A673 (cell line): ENCODE data around the gene DCLRE1C.

Source experiments
- EZH2 ChIP-seq: fragments of 200-600 bp; sonication (generic); IDR thresholded peaks from 2 replicates; pipeline ENCODE4 v1.6.1; 2017; ENCODE audit warnings: borderline replicate concordance, low read depth, mild to moderate bottlenecking, mixed read lengths, antibody characterized with exemption, low read length; ENCODE audit not compliant: poor library complexity, severe bottlenecking
- TF ChIP-seq, protein P1 (sequence below): fragments of 300-800, 200-600 bp; sonication (generic); conservative IDR thresholded peaks from 2 replicates; pipeline ENCODE4 v1.5.1; 2017; ENCODE audit warnings: low read depth, mild to moderate bottlenecking, antibody characterized with exemption, low read length, moderate library complexity, mixed read lengths

DNA sequence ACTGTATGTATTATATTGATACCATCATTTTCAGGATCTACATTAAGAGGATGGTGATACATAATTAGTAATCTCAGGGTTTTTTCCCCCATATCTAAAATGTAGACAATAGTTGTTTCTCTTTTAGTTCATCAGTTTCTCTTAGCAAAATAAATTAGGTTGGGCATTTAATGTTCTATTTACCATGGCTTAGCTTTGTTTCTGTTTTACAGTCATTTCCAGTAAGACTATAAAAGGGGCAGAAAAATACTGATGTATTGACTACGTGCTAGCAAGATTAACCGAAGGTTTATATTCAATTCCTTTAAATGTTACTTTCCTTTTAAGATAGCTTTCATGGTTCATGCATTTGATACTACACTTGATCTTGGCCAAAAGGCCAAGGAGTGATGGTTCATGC lies 49.0 kb downstream of the DCLRE1C start:
- TF ChIP-seq, protein P1, sequence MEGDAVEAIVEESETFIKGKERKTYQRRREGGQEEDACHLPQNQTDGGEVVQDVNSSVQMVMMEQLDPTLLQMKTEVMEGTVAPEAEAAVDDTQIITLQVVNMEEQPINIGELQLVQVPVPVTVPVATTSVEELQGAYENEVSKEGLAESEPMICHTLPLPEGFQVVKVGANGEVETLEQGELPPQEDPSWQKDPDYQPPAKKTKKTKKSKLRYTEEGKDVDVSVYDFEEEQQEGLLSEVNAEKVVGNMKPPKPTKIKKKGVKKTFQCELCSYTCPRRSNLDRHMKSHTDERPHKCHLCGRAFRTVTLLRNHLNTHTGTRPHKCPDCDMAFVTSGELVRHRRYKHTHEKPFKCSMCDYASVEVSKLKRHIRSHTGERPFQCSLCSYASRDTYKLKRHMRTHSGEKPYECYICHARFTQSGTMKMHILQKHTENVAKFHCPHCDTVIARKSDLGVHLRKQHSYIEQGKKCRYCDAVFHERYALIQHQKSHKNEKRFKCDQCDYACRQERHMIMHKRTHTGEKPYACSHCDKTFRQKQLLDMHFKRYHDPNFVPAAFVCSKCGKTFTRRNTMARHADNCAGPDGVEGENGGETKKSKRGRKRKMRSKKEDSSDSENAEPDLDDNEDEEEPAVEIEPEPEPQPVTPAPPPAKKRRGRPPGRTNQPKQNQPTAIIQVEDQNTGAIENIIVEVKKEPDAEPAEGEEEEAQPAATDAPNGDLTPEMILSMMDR: no peak
- no peak for TF ChIP-seq EZH2
